Choroid plexus epithelial cell (primary cell): ENCODE data around the gene SC5D.

Source experiments
- DNase-seq: peaks from one replicate; pipeline ENCODE4 v3.0.0-alpha.2; 2010; ENCODE audit warnings: low read depth
- H3K4me3 ChIP-seq: 2 replicates; pipeline ENCODE4 v1.5.1; 2011; ENCODE audit warnings: low read depth, mild to moderate bottlenecking, control low read depth, low read length, moderate library complexity
- TF ChIP-seq, protein P1 (sequence below): conservative IDR thresholded peaks from 2 replicates; pipeline ENCODE4 v1.5.1; 2011; ENCODE audit warnings: low read depth, mild to moderate bottlenecking, control low read depth, inconsistent platforms, low read length, moderate library complexity

The SC5D gene

DNA sequence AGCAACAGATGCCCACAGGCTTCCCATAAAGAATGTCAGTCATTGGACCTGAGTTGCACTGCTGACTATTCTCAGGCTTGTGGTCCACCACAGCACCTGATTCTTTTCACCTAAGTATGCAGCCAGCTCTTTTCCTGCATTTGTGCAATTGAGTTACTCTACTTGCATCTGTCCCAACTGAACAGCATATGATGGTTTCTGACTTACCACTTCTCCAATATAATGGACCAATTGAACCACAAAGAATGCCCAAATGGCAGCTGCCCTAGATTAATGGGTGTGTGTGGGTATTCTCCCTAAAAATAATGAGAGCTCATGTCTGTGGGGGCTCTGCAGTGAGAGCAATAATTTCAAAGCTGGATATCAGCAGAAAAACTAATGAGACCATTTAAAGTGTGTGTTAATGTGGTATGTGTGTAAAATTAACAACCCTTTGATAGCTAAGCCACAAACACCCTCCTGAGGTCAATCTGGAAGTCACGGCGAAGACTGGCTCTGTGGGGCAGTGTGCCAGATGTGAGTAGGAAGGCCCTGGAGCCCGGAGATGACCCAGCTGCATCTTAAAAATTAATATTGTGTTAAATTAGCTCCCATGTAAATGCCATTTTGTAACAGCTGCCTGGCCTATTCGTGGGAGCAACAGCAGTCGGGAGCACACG lies 43.8 kb downstream of the SC5D start:
- DNase-seq, result no peak
- no peak overlapping the region for H3K4me3 ChIP-seq
- TF ChIP-seq, protein P1, sequence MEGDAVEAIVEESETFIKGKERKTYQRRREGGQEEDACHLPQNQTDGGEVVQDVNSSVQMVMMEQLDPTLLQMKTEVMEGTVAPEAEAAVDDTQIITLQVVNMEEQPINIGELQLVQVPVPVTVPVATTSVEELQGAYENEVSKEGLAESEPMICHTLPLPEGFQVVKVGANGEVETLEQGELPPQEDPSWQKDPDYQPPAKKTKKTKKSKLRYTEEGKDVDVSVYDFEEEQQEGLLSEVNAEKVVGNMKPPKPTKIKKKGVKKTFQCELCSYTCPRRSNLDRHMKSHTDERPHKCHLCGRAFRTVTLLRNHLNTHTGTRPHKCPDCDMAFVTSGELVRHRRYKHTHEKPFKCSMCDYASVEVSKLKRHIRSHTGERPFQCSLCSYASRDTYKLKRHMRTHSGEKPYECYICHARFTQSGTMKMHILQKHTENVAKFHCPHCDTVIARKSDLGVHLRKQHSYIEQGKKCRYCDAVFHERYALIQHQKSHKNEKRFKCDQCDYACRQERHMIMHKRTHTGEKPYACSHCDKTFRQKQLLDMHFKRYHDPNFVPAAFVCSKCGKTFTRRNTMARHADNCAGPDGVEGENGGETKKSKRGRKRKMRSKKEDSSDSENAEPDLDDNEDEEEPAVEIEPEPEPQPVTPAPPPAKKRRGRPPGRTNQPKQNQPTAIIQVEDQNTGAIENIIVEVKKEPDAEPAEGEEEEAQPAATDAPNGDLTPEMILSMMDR, result no peak

DNA sequence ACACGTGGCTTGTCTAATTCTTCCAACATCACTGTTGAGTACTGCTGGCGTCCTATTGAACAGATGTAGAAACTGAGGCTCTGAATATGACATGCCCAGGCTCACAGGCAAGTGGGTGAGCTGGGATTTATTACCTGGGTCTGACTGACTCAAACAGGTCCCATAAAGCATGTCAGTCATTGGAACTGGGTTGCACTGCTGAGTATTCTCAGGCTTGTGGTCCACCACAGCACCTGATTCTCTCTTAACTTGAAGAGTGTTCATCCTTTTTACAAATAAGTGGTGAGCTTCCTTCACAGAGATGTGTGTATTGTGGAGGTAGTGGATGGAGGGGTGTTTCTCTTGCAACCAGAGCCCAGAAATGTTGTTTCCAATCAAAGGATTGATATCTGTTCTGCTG lies 44.5 kb downstream of the SC5D start:
- TF ChIP-seq, protein P1, result no peak

DNA sequence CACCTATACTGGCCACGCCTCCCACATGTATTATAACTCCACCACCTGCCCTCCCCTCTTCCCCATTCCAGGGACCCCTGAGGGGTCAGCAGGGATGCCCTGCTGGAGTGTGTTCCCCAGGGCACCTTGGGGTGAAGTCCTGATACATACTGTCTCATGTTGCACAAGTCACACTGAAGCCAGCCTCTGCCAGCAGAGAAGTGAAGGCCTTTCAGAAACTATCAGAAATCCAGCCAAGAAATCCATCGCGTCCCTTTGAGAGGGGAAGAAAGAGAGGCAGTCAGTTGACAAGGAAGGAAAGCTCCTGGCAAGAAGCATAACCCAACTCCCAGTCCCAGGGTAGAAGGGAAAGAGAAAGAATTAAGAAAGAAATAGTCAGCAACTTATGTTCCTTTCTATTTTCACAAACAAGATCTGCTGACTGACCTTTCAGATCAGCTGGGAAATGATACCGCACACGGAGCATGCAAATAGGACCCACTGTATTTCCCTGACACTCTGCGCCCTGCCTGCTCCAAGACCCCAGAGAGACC lies 45.2 kb downstream of the SC5D start:
- H3K4me3 ChIP-seq, result no peak overlapping the region
- TF ChIP-seq, protein P1, result no peak
- DNase-seq, result no peak

More for the DNA sequence above, 44.5 kb downstream of the SC5D start:
- no peak overlapping the region for H3K4me3 ChIP-seq
- no peak for DNase-seq

DNA sequence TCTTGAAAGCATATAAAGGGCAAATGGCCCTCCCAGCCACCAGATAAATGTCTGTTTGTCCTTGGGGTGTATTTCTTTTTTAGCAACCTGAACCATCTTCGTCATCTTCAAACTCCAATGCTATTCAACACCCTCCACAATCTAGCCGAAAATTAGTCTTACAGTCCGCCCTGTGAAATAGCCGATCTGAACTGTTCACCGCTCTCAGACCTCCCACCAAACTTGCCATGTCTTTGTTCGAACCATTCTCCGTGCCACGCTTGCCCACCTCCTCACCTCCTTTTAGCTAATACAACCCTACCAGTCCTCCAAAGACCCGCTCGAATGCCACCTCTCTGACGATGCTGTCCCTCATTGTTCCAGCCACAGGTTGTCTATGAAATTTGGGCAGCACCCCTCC lies 46.0 kb downstream of the SC5D start:
- DNase-seq, result no peak
- no peak overlapping the region for H3K4me3 ChIP-seq
- TF ChIP-seq, protein P1, result no peak

DNA sequence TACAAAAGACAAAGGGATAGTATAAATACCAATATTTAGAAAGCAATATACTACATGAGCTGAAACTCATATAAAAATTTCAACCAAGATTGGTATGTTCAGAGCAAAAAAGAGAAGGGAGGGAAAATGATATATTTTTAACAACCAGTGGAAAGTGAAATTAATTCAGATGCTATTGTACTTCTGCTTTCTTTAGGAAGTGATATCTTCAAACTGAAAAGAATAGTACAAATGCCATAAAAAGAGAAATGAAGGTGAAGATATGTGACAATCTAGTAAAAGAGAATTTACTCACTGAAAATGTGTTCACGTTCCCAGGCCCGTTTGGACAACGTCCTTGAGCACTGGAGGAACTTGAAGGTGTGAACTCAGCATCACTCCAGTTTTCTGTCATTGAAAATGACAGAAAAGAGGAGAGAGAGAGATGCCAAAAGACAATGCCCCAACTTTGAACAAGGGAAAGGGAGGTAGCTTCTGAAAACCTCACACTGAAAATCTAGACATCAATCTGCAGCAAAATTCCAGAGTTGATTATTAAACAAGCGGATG lies 47.5 kb downstream of the SC5D start:
- TF ChIP-seq, protein P1, result no peak
- DNase-seq, result no peak
- H3K4me3 ChIP-seq, result no peak overlapping the region

DNA sequence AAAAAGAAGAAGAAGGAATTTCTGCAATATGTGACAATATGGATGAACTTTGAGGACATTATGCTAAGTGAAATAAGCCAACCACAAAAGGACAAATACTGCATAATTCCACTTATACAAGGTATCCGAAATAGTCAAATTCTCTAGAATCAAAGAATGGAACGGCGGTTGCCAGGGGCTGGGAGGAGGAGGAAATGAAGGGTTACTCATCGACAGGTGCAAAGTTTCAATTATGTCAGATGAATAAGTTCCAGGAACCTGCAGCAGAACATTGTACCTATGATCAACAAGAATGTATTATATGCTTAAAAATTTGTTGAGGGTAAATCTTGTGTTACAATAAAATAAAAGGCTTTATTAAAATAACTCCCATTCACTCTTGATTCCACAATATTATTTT lies 49.0 kb downstream of the SC5D start:
- TF ChIP-seq, protein P1, result no peak
- H3K4me3 ChIP-seq, result no peak overlapping the region
- no peak for DNase-seq

DNA sequence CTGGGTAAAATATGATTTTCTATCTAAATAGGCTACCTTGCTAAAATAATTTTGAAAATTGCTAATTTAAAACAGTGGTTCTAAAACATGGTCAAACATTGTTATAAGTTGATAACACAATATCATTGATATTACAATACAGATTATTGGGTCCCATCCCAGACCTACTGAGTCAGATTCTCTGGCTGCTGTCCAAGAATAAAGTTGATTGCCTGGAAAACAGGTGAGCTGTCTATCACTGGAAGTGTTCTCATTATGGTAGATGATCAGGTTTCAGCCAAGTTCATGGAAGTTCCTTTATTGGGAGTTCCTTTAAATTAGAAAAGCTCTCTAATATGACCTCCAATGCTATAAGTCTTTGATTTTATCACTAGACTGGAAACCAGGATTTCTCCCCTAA lies 52.3 kb downstream of the SC5D start:
- no peak for DNase-seq
- TF ChIP-seq, protein P1, result no peak
- H3K4me3 ChIP-seq, result no peak overlapping the region
